Coronary artery (tissue), 2 donors: ENCODE results near the gene DSCAM.

Experiments
- DNase-seq: peaks from one replicate; pipeline ENCODE4 v3.0.0-alpha.2; 2017; ENCODE audit warnings: low spot score
- H3K27ac ChIP-seq, 2 donors: fragments of 200-600 bp; sonication (generic); one replicate each; pipeline ENCODE4 v1.5.1; 2016 to 2019
- H3K4me3 ChIP-seq: fragments of 200-600 bp; sonication (generic); 2 replicates; pipeline ENCODE4 v1.5.1; 2016; ENCODE audit warnings: mild to moderate bottlenecking, moderate library complexity
- TF ChIP-seq, protein P1 (sequence below): fragments of 200-600 bp; sonication (generic); IDR thresholded peaks from one replicate; pipeline ENCODE4 v1.5.1; 2019; ENCODE audit warnings: antibody characterized with exemption

Gene DSCAM

DNA sequence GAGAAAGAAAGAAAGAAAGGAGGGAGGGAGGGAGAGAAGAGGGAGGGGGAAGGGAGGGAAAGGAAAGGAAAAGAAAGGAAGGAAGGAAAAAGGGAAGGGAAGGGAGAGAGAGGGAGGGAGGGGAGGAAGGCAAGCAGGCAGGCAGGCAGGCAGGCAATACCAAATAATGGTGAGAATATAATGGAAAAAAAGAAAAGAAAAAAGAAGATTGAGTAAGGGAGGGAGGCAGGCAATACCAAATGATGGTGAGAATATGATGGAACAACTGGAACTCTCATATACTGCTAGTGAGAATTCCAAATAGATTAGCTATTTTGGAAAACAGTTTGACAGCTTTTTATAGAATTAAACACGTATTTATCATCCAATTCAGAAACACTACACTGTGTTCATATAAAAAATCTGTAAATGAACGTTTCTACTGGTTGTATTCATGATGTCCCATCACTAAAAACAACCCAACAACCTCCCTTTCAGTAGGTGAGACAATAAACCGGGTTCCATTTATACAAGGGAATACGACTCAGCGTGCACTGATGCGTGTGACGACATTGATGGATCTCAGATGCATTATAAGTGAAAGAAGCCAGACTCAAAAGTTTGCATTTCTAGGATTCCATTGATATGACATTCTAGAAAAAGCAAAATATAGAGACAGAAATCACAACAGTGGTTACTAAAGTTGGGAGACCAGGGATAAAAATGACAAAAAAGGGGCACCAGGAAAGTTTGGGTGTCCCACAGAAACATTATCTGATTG lies 226.4 kb downstream of the DSCAM start:
- TF ChIP-seq, protein P1, sequence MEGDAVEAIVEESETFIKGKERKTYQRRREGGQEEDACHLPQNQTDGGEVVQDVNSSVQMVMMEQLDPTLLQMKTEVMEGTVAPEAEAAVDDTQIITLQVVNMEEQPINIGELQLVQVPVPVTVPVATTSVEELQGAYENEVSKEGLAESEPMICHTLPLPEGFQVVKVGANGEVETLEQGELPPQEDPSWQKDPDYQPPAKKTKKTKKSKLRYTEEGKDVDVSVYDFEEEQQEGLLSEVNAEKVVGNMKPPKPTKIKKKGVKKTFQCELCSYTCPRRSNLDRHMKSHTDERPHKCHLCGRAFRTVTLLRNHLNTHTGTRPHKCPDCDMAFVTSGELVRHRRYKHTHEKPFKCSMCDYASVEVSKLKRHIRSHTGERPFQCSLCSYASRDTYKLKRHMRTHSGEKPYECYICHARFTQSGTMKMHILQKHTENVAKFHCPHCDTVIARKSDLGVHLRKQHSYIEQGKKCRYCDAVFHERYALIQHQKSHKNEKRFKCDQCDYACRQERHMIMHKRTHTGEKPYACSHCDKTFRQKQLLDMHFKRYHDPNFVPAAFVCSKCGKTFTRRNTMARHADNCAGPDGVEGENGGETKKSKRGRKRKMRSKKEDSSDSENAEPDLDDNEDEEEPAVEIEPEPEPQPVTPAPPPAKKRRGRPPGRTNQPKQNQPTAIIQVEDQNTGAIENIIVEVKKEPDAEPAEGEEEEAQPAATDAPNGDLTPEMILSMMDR = no peak
- no peak for DNase-seq
- Histone ChIP-seq H3K27ac (no peak overlapping the region), H3K4me3 (no peak overlapping the region)

DNA sequence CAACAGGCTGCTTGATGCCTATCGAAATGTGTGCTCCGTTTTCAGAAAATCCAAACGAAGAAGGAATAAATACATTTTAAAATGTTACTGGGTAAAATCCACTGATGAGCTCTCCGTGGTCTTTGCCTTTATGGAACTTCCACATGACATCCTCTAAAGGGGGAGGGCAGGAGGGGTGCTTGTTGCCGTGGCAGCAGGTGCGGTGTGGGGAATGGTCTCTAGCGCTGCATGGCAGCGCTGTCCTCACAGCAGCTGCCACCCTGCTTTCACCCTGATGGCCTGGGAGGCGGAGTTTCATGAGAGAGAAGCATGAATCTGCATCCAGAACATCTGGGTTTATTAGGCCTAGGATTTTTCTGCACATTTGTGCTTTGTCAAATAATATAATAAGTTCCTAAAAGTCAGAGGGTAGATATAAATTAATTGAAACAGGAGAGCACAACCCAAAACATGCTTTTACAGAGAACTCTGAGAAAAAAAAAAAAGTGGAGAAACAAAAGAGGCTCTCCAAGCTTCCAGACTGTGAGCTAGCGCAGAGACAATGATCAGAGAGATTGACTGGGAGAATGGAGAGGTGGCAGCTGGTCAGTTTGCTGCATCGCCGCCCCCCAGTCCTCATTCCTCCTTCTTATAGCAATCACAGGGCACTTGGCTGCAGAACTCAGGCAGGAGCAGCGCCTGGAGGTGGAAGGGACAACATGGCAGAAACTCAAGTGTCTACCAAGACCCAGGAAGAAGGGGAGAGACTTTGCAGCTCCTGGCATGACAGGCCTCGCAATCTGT lies 228.6 kb downstream of the DSCAM start:
- H3K27ac ChIP-seq = no peak overlapping the region
- no peak overlapping the region for H3K4me3 ChIP-seq
- TF ChIP-seq, protein P1 = no peak
- DNase-seq = no peak

DNA sequence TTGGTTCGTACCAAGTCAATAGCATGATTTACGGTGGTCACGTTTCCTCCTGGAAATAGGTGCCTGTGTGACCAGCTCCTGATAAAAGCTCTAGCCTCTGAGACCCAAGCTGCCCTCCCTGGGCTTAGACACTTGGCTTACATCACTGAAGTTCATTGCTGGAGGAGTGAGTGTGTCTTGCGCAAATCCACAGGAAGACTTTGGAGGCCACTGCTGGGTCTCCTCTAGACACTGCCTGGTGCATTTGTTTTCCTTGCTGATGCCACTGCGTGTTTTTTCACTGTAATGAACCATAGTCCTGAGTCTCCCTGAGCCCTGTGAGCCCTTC lies 230.6 kb downstream of the DSCAM start:
- DNase-seq = no peak
- H3K27ac ChIP-seq = no peak overlapping the region
- TF ChIP-seq, protein P1 = no peak
- no peak overlapping the region for H3K4me3 ChIP-seq

DNA sequence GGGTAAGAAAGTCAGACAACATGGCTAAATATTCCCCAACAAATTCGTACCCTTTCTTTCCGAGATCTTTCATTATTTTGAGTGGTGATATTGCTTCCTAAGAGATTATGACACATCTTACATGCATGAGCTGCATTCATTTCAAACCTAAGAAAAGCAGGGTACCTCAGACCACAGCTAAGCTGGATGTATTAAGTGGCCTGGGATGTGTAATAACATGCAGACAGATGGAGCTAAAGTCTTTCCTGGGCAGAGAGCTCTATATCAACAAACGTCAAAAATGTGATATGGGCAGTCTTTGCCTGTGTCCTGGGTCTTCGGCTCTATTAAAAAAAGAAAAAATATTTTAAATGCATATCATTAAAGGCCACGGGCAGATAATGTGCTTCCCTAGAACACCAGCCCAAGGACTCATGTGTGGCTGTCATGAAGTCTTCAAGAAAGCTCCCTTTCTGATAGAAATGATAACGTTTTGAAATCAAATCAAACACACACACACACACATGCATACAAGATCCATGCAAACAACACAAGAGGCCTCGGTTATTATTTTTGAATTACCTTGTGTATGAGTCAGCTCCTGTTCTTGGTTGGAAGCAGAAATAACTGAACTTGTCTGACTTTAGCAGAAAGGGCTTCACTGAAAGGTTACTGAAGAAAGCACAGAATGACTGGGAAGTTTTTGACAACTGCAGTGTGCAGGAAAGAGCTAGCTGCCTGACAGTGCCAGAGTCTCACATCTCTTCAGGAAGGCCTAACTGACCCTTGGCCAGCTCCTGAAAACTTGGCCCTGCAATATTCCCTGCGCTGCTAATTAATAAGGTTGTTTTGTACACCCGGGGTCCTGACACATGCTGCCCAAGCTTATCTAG lies 231.2 kb downstream of the DSCAM start:
- DNase-seq = no peak
- H3K4me3 ChIP-seq = no peak overlapping the region
- H3K27ac ChIP-seq = no peak overlapping the region
- TF ChIP-seq, protein P1 = no peak

- Histone ChIP-seq H3K27ac (no peak overlapping the region), H3K4me3 (no peak overlapping the region)
- no peak for DNase-seq
- TF ChIP-seq, protein P1 = no peak
Observed at GRCh38 chr21:40613546-40614030, 233.4 kb downstream of the DSCAM start.

- Histone ChIP-seq H3K27ac (no peak overlapping the region), H3K4me3 (no peak overlapping the region)
- TF ChIP-seq, protein P1 = no peak
- no peak for DNase-seq
Observed at GRCh38 chr21:40610345-40610744, 236.6 kb downstream of the DSCAM start.
